Gastrocnemius medialis (tissue), 4 donors: ENCODE measurements around the gene DOCK10.

Source experiments
- POLR2A ChIP-seq, 2 donors: fragments of 450-650 bp; IDR thresholded peaks; one replicate each; pipeline ENCODE4 v1.6.1; 2017; ENCODE audit warnings: antibody characterized with exemption in 2 of 2, mild to moderate bottlenecking in 2 of 2, moderate library complexity in 2 of 2
- TF ChIP-seq, protein P1 (sequence below), 5 experiments: fragments of 450-650 bp in 3 of 5; fragments of 200-600 bp in 2 of 5; sonication (generic) in 2 of 5; IDR thresholded peaks in 4 of 5; conservative IDR thresholded peaks in 1 of 5; 1 replicate in 4 of 5; 2 replicates in 1 of 5; pipeline ENCODE4 v1.5.1; 2016 to 2019; ENCODE audit warnings: antibody characterized with exemption in 5 of 5, mild to moderate bottlenecking in 3 of 5, moderate library complexity in 3 of 5

DNA sequence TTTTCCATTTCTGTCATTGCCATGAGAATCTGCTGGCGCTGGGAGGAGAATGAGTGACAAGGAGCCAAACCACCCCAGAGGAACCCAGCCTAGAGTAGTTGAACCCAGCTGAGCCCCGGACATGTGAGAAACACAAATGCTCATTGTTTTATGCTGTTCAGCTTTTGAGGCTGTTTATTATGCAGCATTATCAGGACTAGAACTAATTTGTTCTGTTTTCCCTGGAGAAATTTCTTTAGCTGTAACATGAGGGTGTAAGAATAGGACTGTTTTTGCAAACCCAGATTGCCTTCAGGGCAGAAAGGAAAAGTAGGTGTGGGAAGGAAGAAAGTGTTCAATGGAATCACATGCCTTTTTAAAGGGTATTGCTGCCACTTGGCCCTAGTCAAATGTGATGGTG, 28.5 kb upstream of the DOCK10 start:
- TF ChIP-seq POLR2A (IDR thresholded peaks at IDR 0.05), result no peak
- TF ChIP-seq, protein P1, sequence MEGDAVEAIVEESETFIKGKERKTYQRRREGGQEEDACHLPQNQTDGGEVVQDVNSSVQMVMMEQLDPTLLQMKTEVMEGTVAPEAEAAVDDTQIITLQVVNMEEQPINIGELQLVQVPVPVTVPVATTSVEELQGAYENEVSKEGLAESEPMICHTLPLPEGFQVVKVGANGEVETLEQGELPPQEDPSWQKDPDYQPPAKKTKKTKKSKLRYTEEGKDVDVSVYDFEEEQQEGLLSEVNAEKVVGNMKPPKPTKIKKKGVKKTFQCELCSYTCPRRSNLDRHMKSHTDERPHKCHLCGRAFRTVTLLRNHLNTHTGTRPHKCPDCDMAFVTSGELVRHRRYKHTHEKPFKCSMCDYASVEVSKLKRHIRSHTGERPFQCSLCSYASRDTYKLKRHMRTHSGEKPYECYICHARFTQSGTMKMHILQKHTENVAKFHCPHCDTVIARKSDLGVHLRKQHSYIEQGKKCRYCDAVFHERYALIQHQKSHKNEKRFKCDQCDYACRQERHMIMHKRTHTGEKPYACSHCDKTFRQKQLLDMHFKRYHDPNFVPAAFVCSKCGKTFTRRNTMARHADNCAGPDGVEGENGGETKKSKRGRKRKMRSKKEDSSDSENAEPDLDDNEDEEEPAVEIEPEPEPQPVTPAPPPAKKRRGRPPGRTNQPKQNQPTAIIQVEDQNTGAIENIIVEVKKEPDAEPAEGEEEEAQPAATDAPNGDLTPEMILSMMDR (IDR thresholded peaks at IDR 0.05 in 4 of 5, conservative IDR thresholded peaks at IDR 0.05 in 1 of 5), result no peak
